Neural progenitor cell (in vitro differentiated cells): Measurements from ENCODE around the gene KRT6B.

Experiments used
- EZH2 ChIP-seq: fragments of 200-600 bp; sonication (generic); IDR thresholded peaks from 2 replicates; pipeline ENCODE4 v1.6.1; 2017; ENCODE audit warnings: antibody characterized with exemption, mild to moderate bottlenecking, moderate library complexity
- TF ChIP-seq, protein P1 (sequence below): fragments of 200-600 bp; sonication (generic); IDR thresholded peaks from 2 replicates; pipeline ENCODE4 v1.5.1; 2017; ENCODE audit warnings: antibody characterized with exemption, mild to moderate bottlenecking

DNA sequence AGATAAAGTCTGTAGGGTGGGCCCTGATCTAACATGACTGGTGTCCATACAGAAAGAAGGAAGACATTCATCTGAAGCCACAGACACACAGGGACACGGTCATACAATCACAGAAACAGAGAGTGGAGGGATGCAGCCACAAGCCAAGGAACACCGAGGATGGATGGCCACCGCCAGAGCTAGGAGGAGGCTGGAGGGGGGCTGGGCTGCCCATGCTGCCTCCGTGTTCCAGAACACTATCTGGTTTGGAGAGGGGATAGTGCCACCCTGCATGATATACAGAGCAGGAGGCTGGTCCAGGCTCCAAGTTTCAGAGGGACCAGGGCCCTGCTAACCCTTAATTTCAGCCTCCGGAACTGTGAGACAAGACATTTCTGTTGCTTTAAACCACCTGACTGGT is 26.5 kb downstream of the KRT6B start:
- TF ChIP-seq, protein P1, sequence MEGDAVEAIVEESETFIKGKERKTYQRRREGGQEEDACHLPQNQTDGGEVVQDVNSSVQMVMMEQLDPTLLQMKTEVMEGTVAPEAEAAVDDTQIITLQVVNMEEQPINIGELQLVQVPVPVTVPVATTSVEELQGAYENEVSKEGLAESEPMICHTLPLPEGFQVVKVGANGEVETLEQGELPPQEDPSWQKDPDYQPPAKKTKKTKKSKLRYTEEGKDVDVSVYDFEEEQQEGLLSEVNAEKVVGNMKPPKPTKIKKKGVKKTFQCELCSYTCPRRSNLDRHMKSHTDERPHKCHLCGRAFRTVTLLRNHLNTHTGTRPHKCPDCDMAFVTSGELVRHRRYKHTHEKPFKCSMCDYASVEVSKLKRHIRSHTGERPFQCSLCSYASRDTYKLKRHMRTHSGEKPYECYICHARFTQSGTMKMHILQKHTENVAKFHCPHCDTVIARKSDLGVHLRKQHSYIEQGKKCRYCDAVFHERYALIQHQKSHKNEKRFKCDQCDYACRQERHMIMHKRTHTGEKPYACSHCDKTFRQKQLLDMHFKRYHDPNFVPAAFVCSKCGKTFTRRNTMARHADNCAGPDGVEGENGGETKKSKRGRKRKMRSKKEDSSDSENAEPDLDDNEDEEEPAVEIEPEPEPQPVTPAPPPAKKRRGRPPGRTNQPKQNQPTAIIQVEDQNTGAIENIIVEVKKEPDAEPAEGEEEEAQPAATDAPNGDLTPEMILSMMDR = no peak
- no peak for TF ChIP-seq EZH2
